ENCODE measurements around the gene JADE1.

JADE1 gene

DNA sequence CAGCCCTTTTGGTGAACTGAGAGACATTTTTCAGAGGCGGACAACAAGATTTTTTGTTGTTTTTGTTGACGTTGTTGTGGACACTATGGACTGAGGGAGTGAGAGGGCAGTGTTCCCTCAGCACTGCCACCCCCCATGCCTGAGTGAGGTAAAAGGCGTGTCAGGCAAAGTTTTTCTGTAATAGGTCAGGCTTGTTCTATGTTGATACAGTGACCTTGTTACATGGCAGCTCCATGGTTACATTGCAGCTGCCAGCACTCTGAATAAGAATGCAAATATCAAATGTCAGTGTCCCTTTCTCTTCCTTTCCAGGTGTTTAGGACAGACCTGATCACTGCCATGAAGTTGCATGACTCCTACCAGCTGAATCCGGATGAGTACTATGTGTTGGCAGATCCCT is 36.6 kb downstream of the JADE1 start:
- no peak for DNase-seq (ENCODE audit: low spot score)

DNA sequence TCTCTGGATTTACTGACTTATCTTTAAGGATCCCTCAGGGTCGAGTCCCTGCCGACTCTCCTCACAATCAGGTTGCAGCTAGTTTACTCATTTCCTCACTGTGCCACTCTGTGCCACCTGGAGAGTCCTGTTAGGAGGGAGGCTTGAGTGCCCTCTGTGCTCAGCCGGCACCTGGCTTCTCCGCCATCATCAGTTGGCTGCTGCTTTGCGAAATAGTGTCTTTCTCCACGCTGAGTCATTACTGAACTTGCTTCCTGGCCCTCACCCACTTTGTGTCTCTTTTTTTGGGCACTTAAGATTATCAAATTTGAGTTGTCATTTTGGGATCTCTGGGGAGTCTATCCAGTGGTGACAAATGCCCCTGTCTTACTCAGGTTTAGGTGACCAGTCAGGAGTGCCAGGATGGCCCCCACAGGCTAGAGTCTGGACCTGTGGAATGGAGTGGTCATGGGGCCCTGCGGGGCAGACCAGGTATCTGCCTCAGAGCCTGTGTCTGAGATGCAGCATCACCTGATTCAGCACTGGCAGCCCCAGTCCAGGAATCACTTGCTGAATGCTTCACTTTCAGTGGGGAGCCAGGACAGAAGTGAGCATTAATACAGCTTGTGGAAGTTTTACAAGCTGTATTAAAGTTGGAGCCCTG is 37.7 kb downstream of the JADE1 start:
- no peak for DNase-seq (ENCODE audit: low spot score)

DNA sequence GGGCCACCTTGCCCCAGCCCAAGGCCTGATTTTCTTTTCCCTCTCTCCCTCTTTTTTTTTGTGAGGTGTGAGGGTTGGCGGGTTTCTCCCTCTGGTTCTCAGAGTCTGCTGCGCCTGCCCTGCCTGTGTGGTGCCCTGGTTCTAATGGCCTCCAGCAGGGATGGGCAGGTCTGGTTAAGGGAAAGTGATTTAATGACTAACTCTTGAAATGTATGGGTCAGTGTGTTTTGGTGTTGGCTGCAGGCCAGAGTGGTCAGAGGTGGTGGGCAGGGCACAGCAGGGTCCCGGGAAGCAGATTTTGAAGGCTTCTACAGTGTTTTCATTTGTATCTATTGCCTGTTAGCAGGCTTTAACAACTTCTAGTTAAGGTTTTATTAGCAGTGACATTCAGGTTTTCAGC is 39.0 kb downstream of the JADE1 start:
- DNase-seq (ENCODE audit: low spot score): no peak

DNA sequence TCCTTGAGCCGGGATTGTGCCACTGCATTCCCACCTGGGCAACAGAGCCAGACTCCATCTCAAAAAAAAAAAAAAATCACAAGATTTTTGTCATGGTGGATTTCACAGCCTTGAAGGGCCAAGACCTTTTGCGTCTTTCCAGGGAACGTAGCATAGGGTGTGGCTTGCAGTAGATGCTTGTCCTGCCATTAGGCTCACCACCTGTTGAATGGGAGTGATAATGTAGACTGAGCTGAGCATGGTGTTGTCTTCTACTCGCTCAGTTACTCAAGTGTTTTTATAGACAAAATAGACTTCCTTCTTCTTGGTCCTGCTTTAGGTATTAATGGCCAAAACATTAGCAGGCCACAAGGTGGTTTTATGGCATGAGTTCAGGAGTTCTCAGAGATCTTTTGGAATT is 40.8 kb downstream of the JADE1 start:
- no peak for DNase-seq (ENCODE audit: low spot score)

DNA sequence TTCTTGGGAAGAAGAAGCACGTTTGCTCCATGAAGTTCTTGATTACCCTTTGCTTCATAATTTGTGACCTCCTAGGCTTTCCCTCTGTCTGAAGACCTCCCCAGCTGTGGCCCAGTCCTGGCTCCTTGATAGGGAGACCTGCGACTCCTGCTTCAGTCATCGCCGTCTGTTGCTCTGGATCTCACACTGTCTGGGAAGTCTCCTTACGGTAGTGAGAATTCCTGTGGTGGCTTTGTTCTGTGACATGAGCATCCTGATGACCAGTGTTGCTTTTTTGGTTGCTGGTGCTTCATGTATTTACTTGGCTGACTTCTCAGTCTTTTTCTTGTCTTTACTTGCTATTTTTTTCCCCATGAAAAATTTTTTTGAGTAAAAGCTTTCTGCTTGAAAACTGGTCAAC is 44.2 kb downstream of the JADE1 start:
- DNase-seq (ENCODE audit: low spot score): no peak

DNA sequence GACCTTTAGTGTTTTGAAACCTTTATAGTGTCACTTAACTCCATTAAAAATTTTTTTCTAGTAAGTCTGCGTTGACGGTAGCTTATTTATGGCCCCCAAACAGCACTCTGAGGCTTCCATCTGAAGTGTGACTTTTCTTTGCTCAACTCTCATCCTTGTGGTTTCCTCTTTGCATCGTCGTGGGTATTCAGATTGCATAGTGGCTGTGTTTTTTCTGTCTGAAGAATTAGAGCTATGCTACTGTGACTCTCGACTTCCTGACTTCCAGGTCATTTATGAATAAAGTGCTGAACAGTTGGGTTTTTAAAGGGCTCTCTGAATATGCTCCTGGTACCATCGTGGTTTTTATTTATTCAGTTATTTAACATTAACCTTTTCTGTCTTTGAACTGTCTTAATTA is 44.9 kb downstream of the JADE1 start:
- DNase-seq (ENCODE audit: low spot score): peak; percentile 52

DNA sequence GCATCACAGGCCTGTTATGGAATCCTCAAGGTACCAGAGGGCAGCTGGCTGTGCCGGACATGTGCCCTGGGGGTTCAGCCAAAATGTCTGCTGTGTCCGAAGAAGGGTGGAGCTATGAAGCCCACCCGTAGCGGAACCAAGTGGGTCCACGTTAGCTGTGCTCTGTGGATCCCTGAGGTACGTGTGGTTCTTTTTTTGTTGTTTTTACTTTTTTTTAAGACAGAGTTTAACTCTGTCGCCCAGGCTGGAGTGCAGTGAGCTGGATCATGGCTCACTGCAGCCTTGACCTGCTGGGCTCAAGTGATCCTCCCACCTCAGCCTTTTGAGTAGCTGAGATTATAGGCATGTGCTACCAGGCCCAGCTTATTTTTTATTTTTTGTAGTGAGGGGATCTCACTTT is 46.1 kb downstream of the JADE1 start:
- DNase-seq (ENCODE audit: low spot score): no peak

DNA sequence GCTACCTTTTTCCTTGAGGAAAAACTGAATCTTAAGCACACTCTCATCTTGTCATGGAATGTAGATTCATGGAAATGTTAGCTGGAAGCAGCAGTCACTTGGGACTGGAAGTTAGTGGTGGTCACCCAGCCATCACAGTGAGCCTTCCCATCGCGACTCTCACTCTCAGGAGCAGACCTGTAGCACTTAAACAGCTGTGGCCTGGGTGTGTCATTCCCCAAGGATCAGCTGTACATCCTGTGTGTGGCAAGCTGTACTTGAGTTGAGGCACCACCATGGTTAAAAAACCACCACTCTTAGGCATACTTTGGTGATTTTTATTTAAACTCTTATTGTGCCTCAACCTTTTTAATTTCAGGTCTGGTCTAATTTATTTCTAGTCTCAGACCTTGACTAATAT is 46.7 kb downstream of the JADE1 start:
- no peak for DNase-seq (ENCODE audit: low spot score)

DNA sequence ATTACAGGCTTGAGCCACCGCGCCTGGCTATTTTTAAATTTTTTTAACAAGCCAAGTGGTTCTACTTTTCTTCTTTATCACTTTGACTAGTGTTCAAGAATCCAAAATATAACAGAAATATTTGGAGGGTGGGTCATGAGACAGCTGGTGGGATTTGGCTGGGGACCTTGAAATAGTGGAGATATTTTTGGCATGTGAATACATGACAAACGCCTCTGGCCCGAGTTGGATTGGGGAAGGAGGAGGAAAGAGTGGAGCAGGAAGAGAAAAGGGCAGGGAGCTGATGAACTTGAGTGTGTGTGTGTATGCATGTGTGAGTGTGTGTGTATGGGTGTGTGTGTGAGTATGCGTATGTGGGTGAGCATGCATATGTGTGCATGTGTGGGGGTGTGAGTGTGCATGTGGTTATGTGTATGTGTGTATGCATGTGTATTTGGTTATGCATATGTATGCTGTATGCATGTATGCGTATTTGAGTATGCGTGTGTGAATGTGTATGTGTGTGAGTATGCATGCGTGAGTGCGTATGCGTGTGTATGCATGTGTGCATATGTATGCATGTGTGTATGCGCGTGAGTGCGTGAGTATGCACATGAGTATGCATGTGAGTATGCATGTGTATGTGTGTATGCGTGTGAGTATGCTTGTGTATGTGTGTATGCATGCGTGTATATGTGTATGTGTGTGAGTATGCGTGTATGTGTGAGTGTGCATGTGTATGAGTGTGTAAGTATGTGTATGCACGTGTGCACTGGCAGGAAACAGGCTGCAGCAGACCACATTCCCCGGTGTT is 49.6 kb downstream of the JADE1 start:
- no peak for DNase-seq (ENCODE audit: low spot score)

DNA sequence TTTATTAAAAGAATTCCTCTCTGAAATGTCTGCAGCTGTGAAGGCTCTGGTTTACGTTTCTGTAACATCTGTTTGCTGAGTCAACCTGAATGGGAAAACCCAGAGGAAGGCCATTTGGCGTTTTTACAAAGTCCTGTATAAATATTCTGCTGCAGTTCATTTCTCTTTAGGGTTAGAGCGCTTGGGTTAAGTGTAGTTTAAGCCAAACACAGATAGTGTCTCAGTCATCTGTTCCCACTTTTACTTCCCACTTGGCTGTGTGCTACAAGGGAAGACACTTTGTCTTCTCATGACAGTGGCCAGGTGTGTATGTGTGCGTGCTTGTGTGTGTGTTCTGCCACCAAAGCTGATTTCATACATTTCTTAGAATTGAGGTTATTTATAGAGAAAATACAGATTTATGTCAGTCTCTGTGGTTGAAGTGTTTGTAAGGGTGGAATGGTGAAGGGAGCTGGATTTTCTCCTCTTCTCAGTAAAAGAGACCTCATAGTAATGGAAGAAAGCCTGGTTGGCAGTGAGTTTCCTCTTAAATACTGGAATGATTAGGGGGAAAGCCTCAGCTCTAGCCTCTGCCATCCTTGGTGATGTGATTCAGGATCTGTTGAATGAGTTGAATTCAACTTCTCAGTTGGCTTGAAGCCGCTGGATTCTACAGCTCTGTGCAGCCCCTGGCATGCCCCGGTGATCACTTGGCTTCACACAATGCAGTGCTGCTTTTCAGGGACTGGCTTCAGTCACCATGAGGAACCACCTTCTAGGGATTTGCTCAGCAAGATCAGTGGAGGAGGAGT is 50.6 kb downstream of the JADE1 start:
- DNase-seq (ENCODE audit: low spot score): no peak

DNA sequence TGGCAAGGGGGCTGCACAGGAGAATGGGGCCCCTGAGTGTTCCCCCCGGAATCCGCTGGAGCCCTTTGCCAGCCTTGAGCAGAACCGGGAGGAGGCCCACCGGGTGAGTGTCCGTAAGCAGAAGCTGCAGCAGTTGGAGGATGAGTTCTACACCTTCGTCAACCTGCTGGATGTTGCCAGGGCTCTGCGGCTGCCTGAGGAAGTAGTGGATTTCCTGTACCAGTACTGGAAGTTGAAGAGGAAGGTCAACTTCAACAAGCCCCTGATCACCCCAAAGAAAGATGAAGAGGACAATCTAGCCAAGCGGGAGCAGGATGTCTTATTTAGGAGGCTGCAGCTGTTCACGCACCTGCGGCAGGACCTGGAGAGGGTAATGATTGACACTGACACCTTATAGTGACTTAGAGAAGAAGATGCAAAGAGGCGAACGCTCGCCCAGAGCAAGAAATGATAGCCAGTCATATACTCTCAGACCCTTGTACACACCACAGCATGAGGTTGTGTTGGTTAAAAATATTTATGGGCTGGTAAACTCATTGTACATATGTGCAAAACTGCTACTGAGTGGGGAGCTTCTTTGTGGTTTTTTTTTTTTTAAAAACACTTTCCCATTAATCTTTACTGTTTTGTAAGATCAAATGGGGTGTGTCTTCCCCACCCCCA is 52.5 kb downstream of the JADE1 start:
- no peak for DNase-seq (ENCODE audit: low spot score)

DNA sequence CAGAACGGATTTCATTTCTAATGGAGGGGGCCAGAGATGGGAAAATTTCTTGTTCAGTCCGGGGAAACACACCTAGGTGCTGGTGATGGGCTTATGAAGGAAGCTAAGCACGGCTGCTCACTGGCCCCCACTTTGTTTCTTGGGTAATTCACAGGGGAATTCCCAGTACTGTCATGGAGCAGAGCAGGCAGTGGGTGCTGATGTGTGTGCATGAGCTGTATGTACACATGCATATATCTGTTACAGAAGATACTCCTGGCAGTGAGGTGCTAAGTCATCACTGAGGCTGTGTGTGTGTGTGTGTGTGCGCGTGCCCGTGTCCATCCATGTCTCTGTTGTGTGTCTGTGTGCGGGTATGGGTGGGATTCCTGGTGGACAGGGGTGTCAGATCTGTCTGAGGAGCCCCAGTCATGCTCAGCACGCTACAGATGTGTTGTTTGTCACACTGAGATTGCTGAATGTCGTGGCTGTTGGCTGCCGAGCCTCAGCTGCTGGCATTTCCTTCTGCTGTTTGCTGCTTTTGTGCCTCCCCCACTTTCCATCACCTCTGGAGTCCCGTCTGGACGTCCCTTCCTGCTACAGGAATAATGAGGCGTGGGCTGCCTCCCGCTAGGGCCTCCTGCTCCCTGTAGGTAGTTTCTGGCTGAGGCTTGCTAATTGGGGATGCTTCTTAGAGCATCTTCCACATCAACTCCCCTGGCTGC is 53.3 kb downstream of the JADE1 start:
- DNase-seq (ENCODE audit: low spot score): peak; percentile 55

DNA sequence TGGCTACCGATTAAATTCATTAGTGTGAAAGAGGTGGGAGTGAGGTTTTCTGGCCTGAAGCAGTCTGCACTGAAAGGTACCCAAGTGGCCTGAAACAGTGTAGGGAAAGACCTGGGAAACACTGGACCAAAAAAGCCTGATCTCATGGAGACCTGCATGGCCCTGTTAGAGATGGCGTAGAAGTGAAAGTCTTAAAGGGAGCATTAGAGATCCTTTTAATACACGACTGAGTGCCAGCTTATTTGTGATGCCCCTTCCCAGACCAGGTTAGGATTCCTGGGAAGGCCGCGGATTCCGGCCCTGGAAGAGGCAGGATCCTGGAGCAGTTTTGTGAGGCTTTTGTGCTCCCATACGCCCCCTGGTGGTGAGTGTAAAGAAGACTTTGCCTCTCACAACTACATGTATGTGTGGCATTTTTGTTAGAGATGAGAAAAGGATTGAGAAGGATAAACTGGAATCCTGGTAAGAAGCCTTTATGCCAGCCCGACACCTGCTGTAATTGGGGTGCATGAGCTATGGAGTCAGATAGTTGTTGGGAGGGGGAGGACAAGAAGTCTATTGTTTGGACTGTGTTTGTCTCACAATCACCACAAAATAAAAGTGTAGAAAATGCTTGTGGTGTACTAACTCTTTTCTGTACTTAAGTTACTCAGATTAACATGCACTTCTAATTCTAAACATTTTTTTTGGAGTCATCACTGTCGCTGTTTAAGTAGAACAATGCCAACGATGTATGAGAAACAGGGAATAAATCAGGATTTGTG is 54.0 kb downstream of the JADE1 start:
- peak; percentile 67 for DNase-seq (ENCODE audit: low spot score)

DNA sequence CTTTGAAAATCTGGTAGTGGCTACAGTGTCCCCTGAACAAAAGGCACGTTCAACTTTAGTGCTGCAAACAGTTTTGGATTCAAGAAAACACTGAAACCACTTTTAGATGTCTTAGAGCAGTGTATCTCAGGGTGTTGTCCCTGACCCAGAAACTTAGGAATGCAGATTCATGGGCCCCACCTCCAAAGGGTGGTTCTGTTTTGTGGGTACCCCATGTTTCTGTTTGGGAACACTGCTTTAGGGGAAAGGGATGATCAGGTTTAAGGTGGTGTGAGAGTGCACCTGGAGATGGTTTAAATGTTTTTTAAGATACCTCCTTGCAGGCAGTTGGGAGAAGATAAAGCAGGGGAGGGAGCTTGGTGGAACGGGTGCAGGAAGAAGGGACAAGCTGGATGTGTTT is 55.6 kb downstream of the JADE1 start:
- DNase-seq (ENCODE audit: low spot score): no peak

DNA sequence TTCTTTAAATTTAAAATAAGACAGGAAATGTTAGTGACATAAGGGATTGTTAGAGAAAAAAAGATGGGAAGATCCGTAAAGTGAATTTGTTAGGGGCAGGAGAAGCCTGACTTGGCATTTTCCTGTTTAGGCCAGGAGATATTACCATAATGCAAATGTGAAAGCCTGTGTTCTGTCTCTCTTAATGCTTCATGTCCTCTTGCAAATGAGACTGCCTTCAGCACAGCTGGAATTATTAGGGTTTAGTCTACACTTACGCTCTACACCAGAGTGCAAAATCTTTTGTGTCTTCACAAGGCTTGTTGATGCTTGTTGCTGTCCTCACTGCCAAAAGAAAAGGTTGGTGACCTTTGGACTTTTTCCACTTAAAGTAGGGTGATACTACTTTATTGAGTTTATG is 56.8 kb downstream of the JADE1 start:
- no peak for DNase-seq (ENCODE audit: low spot score)

DNA sequence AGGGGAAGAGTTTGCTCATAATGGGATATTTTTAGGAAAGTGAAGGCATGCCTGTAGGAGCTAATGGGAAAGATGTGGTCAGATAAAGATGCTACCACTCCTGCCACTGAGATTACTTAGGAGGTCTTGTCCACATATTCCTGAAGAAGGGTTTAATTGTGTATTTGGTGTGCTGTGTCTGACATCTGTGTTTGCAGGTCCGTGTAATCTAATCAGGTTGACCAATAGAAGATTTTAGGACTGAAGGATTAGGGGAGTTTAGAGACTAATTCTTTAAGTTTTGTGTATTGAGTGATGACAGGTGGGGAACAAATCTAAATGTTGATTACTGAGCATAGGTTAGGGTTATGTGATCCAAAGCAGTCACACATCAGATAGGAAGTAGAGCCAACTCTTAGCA is 57.2 kb downstream of the JADE1 start:
- DNase-seq (ENCODE audit: low spot score): no peak

DNA sequence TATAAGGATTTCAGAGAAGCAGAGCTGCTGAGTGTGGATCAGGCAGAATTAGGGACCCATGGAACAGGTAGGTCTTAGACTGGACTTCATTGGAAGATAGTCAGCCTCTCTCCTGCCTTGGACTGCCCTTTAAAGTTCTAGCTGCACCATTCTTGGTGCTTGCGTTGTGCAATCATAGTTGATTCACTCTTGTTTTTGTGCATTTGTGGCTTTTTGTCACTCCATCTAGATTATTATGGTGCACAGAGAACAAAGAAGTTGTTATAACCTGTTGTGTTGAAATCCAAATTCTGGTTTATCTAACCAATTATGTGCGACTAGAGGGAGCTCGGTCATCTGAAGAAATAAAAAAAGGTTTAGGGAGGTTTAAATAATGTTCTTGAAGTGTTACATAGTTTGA is 59.3 kb downstream of the JADE1 start:
- DNase-seq (ENCODE audit: low spot score): no peak

DNA sequence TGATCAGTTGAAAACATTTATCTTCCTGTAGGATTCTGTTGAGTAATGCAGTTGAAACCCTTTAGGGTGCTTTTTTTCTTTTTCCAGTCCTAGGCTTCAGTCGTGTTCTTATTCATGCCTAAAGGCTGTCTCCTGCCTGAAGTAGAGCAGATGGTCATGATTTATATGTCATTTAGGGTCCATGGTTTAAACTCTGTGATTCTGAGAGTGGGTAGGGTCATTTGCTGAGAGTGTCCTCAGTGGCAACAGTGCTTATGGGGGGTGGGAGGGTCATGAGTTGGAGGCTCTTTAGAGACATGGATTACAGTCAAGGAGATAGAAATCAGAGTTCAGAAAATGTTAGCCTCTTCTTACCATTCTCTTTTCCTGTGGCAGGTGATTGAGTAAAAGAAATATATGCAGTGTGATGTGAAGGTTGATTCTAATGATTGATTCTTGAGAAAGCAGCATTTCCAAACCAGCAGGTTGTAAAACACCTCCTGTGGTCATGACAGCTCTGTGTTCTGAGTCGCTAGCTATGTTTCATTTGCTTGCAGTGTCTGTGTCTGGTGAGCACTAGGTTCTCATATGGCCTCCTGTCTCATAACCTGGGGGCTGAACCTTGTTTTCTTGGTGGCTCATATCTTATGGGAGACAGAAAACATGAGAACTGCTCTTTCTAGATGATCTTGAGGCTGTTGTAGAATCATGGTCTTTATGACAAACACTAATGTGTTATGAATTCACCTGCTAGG is 60.4 kb downstream of the JADE1 start:
- no peak for DNase-seq (ENCODE audit: low spot score)

DNA sequence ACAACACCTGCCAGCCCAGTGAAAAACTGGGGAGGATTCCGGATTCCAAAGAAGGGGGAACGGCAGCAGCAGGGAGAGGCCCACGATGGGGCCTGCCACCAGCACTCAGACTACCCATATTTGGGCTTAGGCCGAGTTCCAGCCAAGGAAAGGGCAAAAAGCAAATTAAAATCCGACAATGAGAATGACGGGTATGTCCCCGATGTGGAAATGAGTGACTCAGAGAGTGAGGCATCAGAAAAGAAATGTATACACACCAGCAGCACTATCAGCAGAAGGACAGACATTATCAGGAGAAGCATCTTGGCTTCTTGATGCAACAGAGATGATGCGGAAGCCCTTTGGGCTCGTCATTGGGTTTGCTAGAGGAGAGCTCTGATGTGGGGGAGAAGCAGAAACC is 62.4 kb downstream of the JADE1 start:
- DNase-seq (ENCODE audit: low spot score): no peak

DNA sequence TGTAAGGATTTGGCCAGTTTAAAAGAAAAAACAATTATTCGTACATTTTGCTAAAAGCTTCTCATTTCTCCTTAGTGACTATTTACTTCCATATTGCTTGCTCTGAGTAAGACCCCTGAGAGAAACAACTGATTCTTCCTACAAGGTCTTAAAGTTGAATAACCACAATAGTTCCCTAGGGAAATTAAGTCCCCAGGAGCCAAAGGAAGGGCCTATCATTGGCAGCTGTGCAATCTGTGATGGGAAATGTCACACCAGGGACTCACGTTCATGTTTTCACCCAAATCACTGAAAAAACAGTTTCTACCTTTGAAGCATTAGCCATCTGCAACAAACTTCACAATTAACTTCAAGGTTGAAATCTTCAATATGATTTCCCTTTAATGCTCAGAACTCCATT is 66.7 kb downstream of the JADE1 start:
- DNase-seq (ENCODE audit: low spot score): no peak

DNA sequence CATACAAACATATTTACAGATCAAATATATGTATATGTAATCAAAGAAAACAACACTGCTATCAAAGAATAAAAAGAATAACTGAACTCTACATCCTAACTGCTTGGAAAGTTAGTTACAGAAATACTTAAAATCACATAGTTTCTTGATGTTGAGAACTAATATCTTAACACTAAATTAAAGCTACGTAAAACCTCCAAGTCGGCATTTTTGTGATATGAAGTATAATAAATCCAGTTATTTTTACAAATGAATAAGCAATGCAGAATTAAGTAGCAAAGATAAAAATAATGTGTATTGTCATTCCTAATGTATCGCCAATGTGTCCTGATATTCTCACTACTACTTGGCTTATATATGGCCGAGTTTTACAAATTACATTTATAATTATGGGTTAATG is 68.4 kb downstream of the JADE1 start:
- no peak for DNase-seq (ENCODE audit: low spot score)

All from CD4-positive, alpha-beta T cell treated with Interleukin-2 at 100 ng/mL for 4 hours (primary cell).